Ishikawa (cell line): Measurements from ENCODE around the gene B3GALT5.

ENCODE experiments used
- MAX ChIP-seq: IDR thresholded peaks from 2 replicates; pipeline ENCODE4 v1.6.1; 2012
- REST ChIP-seq: IDR thresholded peaks from 2 replicates; pipeline ENCODE4 v1.6.1; 2012; ENCODE audit warnings: low read depth, mild to moderate bottlenecking
- TCF12 ChIP-seq: IDR thresholded peaks from 2 replicates; pipeline ENCODE4 v1.6.1; 2012; ENCODE audit warnings: low read depth
- TEAD4 ChIP-seq: IDR thresholded peaks from 2 replicates; pipeline ENCODE4 v1.6.1; 2012

- TF ChIP-seq MAX = no peak
- no peak for TF ChIP-seq TCF12
- no peak for TF ChIP-seq TEAD4
- TF ChIP-seq REST = no peak
These were observed 25.4 kb upstream of the B3GALT5 start for GRCh38 chr21:39587376-39587775.
